Left lung (tissue), 10 donors: ENCODE measurements around the gene KRT10. TPM values are rescaled to one million over a fixed set of nuclear protein-coding genes. Genes with fewer than 3 reads are reported as not detected.
A peak's percentile ranks its signal among the peaks of the same experiment; 100 is the strongest.

ENCODE experiments used
- ATAC-seq: fragments of 200-7000 bp; cut with Tn5 transposase; one replicate; pipeline ENCODE4 v1.9.1; 2020; ENCODE audit warnings: moderate library complexity
- DNase-seq, 4 donors: peaks; one replicate each; pipeline ENCODE4 v3.0.0-alpha.2; 2013 to 2020
- H3K27ac ChIP-seq, 2 donors: fragments of 200-600 bp; sonication (generic) in 1 of 2; one replicate each; pipeline versions ENCODE4 v1.5.0 to v1.8.0; 2020 to 2021
- H3K27me3 ChIP-seq, 2 donors: fragments of 200-600 bp; sonication (generic) in 1 of 2; one replicate each; pipeline versions ENCODE4 v1.5.0 to v1.8.0; 2020 to 2021
- H3K36me3 ChIP-seq, 2 donors: fragments of 200-600 bp; sonication (generic) in 1 of 2; one replicate each; pipeline versions ENCODE4 v1.5.0 to v1.8.0; 2020 to 2021
- H3K4me1 ChIP-seq, 2 donors: fragments of 200-600 bp; one replicate each; pipeline ENCODE4 v1.8.0; 2021
- H3K4me3 ChIP-seq, 2 donors: fragments of 200-600 bp; sonication (generic) in 1 of 2; one replicate each; pipeline versions ENCODE4 v1.5.0 to v1.8.0; 2020 to 2021; ENCODE audit warnings: mild to moderate bottlenecking in 1 of 2
- H3K9me3 ChIP-seq, 2 donors: fragments of 200-600 bp; sonication (generic) in 1 of 2; one replicate each; pipeline versions ENCODE4 v1.5.0 to v1.8.0; 2020 to 2021
- intact Hi-C, 2 donors: fragments of 100-400 bp; cut with DNase I; formaldehyde crosslinking; loops; one replicate each; pipeline versions ENCODE4 v1.11.2 to v1.14.2; 2022
- polyA plus RNA-seq, 6 donors: library from polyadenylated mRNA; unstranded; fragments of 120-200 nt; gene quantifications; one replicate each; pipeline ENCODE4 v1.2.1, GENCODE V29; 2013; ENCODE audit not compliant: insufficient read length in 6 of 6
- total RNA-seq, 2 donors: library from RNA; stranded (reverse); fragmentation: NEBNext Ultra II Directional; extraction: Animal tissue kit (Norgen Biotek cat#: 25700); gene quantifications; one replicate each; pipeline ENCODE4 v1.2.1, GENCODE V29; 2021
- TF ChIP-seq, protein P1 (sequence below), 2 donors: fragments of 200-600 bp; sonication (generic) in 1 of 2; IDR thresholded peaks; one replicate each; pipeline versions ENCODE4 v1.5.0 to v1.8.0; 2021; ENCODE audit warnings: antibody characterized with exemption in 2 of 2
- donor health status: DM: no; HTN: yes; CAD: no.
- donor health status: DM: no; HTN: no; CAD: no.

KRT10 gene
- total and polyA plus RNA-seq, 8 donors = 30.5 to 58.2 (median 42.2) TPM

DNA sequence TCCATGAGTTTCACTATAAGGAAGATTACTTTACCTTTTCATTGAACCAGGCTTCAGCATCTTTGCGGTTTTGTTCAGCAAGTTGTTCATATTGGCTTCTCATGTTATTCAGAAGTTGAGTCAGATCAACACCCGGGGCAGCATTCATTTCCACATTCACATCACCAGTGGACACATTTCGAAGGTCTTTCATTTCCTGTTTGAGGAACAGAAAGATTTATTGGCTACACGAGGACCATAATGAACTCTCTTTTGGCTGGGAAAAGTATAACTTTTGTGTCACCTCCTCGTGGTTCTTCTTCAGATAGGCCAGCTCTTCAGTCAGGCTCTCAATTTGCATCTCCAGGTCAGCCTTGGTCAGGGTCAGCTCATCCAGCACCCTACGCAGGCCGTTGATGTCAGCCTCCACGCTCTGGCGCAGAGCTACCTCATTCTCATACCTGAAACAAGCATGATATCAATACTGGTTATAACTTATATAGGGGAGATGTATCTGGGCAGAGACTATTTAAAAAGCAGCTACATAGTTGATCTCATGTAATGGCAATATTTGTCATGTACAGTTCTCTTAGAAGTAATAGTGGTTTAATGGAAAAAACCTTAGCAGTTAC is 2.1 kb downstream of the KRT10 start:
- Histone ChIP-seq H3K4me1 (peaks cover 0 to 8% of the 10 kb centered on the region in 2 donors), H3K27me3 (peaks cover 0 to 5% of the 10 kb centered on the region in 2 donors), H3K36me3 (peaks cover 0 to 11% of the 10 kb centered on the region in 2 donors), H3K9me3 (no peaks in the 10 kb centered on the region), H3K27ac (no peak overlapping the region), H3K4me3 (no peak overlapping the region)
- ATAC-seq = no peak
- TF ChIP-seq, protein P1, sequence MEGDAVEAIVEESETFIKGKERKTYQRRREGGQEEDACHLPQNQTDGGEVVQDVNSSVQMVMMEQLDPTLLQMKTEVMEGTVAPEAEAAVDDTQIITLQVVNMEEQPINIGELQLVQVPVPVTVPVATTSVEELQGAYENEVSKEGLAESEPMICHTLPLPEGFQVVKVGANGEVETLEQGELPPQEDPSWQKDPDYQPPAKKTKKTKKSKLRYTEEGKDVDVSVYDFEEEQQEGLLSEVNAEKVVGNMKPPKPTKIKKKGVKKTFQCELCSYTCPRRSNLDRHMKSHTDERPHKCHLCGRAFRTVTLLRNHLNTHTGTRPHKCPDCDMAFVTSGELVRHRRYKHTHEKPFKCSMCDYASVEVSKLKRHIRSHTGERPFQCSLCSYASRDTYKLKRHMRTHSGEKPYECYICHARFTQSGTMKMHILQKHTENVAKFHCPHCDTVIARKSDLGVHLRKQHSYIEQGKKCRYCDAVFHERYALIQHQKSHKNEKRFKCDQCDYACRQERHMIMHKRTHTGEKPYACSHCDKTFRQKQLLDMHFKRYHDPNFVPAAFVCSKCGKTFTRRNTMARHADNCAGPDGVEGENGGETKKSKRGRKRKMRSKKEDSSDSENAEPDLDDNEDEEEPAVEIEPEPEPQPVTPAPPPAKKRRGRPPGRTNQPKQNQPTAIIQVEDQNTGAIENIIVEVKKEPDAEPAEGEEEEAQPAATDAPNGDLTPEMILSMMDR (IDR thresholded peaks at IDR 0.05) = no peak
- intact Hi-C loops = no loop called here
- DNase-seq = no peak

DNA sequence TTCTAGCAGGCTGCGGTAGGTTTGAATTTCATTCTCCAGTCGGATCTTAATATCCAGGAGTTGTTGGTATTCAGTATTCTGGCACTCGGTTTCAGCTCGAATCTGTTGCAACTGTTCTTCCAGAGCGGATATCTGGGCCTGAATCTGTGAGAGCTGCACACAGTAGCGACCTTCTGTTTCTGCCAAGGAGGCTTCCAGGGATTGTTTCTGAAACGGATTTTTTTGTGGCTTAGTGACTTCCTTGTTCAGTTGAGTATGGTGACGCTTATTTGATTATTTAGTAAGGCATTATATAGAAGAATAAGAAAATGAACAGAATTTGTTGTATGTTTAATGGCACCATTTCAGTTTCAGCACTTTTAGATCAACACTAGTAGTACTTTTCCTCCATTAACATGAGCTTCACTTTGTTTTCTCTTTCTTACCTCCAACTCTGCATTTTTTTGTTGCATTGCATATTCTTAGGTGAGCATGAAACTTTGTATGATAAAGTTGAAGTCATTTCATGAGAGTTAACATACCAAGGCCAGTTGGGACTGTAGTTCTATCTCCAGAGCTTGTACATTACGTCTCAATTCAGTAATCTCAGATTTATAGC is 2.8 kb downstream of the KRT10 start:
- peak overlapping the region; percentile 89 to 91 for H3K27ac ChIP-seq
- peak overlapping the region; percentile 42 to 61 for H3K4me3 ChIP-seq
- ATAC-seq (peak; percentile 15), DNase-seq (peak in 2 of 4 donors; percentile 2 to 7)
- H3K9me3 ChIP-seq = no peaks in the 10 kb centered on the region
- TF ChIP-seq, protein P1 (IDR thresholded peaks at IDR 0.05) = no peak
- intact Hi-C loops = no loop called here
- peaks cover 0 to 8% of the 10 kb centered on the region in 2 donors for H3K4me1 ChIP-seq
- H3K36me3 ChIP-seq = peaks cover 0 to 11% of the 10 kb centered on the region in 2 donors
- H3K27me3 ChIP-seq = peaks cover 0 to 5% of the 10 kb centered on the region in 2 donors

DNA sequence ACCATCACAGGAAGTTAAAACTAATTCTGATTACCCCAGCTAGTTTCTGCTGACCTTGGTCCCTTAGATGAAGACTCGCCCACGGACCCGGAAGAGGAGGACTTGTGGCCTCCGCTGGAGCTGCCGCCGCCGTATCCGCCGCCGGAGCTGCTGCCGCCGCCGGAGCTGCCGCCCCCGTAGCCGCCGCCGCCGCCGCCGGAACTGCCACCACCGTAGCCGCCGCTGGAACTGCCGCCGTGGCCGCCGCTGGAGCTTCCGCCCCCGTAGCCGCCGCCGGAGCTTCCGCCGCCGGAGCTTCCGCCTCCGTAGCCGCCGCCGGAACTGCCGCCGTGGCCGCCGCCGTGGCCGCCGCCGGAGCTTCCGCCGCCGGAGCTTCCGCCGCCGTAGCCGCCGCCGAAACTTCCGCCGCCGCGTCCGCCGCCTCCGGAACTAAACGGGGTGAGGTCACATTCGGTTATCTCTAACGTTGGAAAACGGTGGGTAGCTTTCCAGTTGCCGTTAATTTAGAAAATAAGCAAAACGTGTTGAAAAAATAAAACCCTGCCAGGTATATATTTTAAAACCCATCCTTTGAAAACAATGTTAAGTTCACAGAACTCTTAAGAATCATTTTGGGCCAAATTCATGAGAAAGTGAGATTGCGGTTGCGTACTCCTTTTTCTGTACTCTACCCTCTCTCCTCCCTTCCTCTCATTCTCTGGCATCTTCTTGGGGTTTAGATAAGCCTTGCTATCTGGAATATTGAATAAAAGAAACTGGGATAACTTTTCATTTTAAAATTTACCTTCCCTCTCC is 3.5 kb downstream of the KRT10 start:
- Histone ChIP-seq H3K27ac (peak overlapping the region; percentile 89 to 91), H3K36me3 (peaks cover 0 to 11% of the 10 kb centered on the region in 2 donors), H3K9me3 (no peaks in the 10 kb centered on the region), H3K4me3 (peak overlapping the region; percentile 42 to 61), H3K27me3 (peaks cover 0 to 5% of the 10 kb centered on the region in 2 donors), H3K4me1 (peaks cover 0 to 8% of the 10 kb centered on the region in 2 donors)
- TF ChIP-seq, protein P1 (IDR thresholded peaks at IDR 0.05) = no peak
- ATAC-seq = peak; percentile 94
- peak; percentile 70 to 92 (median 82) for DNase-seq
- intact Hi-C loops = no loop called here

DNA sequence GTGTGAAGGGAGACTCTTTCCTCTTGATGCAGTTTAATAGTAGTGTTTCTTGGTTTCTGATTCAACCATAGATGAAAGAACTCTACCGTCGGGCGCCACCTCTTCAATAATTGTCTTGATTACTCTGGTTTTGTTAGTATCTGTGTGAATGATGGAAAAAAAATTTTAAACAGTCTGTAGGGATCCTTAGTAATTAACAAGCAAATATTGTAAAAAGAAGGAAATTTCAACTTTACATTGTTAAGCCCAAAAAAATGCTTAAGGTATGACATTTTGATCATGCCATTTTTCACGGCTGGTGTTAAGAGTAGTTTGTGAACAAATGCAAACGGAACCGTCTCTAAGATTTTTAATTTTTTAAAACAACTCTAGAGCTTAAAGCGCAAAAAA is 4.1 kb downstream of the KRT10 start:
- Histone ChIP-seq H3K27ac (peak overlapping the region; percentile 89 to 91), H3K27me3 (peaks cover under 1 to 5% of the 10 kb centered on the region in 2 donors), H3K36me3 (peaks cover 0 to 11% of the 10 kb centered on the region in 2 donors), H3K9me3 (no peaks in the 10 kb centered on the region), H3K4me1 (peaks cover 0 to 8% of the 10 kb centered on the region in 2 donors), H3K4me3 (peak overlapping the region; percentile 42 to 61)
- intact Hi-C loops = no loop called here
- no peak for ATAC-seq
- no peak for DNase-seq
- TF ChIP-seq, protein P1 (IDR thresholded peaks at IDR 0.05) = no peak
